Activated naive CD4-positive, alpha-beta T cell treated with anti-CD3 and anti-CD28 coated beads for 36 hours (primary cell): Measurements from ENCODE around the gene IDH3B. TPM values are rescaled to one million over a fixed set of nuclear protein-coding genes. Genes with fewer than 3 reads are reported as not detected.
"Not testable (repeated sequence)": the region's sequence is repeated elsewhere in the genome, so short reads cannot be mapped to it uniquely, and the experiment has no call there.

ENCODE experiments used
- CTCF ChIA-PET: fragments of 350-600 bp; sonication (Branson Sonifier 250); formaldehyde crosslinking; loops from one replicate; lab custom pipeline; 2021; ENCODE audit warnings: antibody characterized with exemption; lab: Charles Lee
- DNase-seq: peaks from one replicate; pipeline ENCODE4 v3.0.0-alpha.2; 2020
- H3K27ac Mint-ChIP-seq: one replicate; pipeline ENCODE4 v1.8.0; 2021; ENCODE audit warnings: mild to moderate bottlenecking, mixed read lengths
- H3K27me3 Mint-ChIP-seq: one replicate; pipeline ENCODE4 v1.8.0; 2021; ENCODE audit warnings: low read depth, mixed read lengths
- H3K36me3 Mint-ChIP-seq: one replicate; pipeline ENCODE4 v1.8.0; 2021; ENCODE audit warnings: low read depth, mixed read lengths
- H3K4me1 Mint-ChIP-seq: one replicate; pipeline ENCODE4 v1.8.0; 2021; ENCODE audit warnings: low read depth, mixed read lengths
- H3K4me3 Mint-ChIP-seq: one replicate; pipeline ENCODE4 v1.8.0; 2021; ENCODE audit warnings: mild to moderate bottlenecking, moderate library complexity, mixed read lengths
- H3K9me3 Mint-ChIP-seq: one replicate; pipeline ENCODE4 v1.8.0; 2021; ENCODE audit warnings: mixed read lengths
- intact Hi-C: fragments of 100-400 bp; cut with micrococcal nuclease; formaldehyde crosslinking; loops from one replicate; pipeline ENCODE4 v1.15.1; 2023
- total RNA-seq, 2 experiments: library from RNA; stranded (reverse); gene quantifications; one replicate each; pipeline ENCODE4 v1.2.3, GENCODE V29; 2021

Gene IDH3B
- total RNA-seq, 2 experiments from 2014 or later = 123 to 125 TPM

DNA sequence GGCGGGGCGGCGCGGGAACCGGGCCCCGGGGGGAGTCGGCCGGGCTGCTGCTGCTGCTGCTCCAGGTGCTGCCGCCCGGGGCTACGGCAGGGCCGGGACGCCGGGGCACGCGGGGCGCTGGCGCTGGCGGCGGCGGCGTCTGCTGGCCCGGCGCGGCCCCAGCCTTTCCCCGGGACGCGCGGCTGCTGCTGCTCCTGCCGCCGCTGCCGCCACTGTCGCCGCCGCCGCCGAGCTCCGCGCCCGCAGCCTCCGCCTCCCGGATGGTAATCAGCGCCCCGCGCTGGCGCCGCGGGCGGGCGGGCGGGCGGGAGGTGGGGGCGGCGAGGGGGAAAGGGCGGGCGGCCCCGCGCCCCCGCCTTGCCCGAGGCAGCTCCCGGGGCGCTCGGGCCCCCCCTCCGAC is 28.9 kb upstream of the IDH3B start:
- CTCF ChIA-PET = interaction anchor here (0.7 to 1.5 kb wide), 5 partner anchors 18 to 148 kb away, joined by 3 to 6 read pairs (median 3); partner anchors contain the start of genes PCED1A and VPS16
- Mint-ChIP-seq H3K27ac (no peak overlapping the region), H3K4me3 (no peak overlapping the region), H3K9me3 (no peaks in the 10 kb centered on the region), H3K27me3 (peaks cover 40% of the 10 kb centered on the region), H3K4me1 (peaks cover 10% of the 10 kb centered on the region), H3K36me3 (peaks cover 3% of the 10 kb centered on the region)
- intact Hi-C loops = loop anchor here (1.0 kb wide), 1 partner anchor 59 kb away; no protein-coding TSS in a partner anchor
- peak; percentile 26 for DNase-seq

DNA sequence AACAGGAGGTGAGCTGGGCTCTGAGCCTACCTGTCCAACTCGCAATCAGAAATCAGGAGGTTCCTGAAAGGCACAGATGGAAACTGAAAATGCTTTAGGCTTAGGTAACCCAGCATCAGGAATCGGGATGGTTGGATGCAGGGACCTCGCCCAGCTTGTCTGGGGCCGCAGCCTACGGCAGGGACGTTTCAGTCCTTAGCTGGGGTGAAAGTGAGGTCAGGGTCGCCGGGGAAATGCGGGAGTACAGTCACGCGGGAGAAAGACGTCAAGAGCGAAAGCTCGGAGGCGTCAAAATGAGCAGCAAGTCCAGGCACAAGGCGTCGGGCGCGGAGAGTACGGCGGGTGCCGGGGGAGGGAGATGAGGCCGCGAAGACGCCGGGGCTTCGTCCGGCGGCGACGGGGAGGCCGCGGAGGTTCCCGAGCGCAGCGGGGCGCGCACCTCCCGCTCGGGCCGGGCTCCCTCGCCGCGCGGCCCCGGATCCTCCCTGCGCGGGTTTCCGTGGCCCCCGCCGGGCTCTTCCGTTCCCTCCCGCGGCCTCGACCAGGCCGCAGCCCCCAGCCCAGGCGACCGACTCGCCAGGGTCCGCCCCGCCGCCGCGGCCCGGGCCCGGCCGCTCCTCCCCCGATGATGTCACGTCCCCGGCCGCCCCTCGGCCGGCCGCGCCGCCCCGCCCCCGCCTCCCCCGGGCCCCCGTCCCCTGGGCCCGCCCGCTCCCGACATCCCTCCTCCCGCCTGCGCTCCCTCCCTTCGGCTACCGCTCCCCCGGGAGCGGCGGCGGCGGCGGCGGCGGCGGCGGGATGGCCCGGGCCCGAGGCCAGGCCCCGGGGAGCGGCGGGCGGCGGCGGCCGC is 28.2 kb upstream of the IDH3B start, which contains the start of gene EBF4:
TSS of gene EBF4 (plus strand) at position 745 of the 850 bp plus-strand sequence. CDS start 866 bp downstream, outside the sequence.
- peak; percentile 32 for DNase-seq
- CTCF ChIA-PET = interaction anchor here (1.1 to 1.5 kb wide), 4 partner anchors 49 to 61 kb away, joined by 3 to 6 read pairs (median 3); no protein-coding TSS in a partner anchor
- peaks cover 40% of the 10 kb centered on the region for H3K27me3 Mint-ChIP-seq

DNA sequence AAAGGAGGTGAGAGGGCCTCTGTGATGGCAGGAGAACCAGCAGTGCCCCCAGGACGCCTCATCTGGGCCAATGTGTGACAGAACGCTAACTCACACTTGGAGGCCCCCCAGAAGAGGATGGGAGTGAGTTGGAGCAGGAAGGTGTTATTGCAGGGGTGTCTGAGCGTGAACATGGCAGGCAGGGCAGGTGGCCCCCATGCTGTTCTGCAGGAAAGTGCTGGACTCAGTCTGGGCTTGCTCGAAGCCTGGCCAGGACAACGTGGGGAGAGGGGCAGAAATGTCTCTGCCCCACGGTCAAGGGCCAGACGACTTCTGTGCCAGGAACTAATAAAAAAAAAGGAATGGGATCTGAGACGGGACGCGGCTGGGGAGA is 27.6 kb upstream of the IDH3B start:
- no peak for DNase-seq
- H3K27ac Mint-ChIP-seq = no peak overlapping the region

More for the DNA sequence above, 28.2 kb upstream of the IDH3B start, which contains the start of gene EBF4:
- intact Hi-C loops = loop anchor here (1.0 kb wide), 1 partner anchor 60 kb away; no protein-coding TSS in a partner anchor
- H3K36me3 Mint-ChIP-seq = peaks cover 3% of the 10 kb centered on the region
- peak within 1 kb of the TSS; percentile 75 for H3K4me3 Mint-ChIP-seq
- H3K4me1 Mint-ChIP-seq = peaks cover 15% of the 10 kb centered on the region
- no peaks in the 10 kb centered on the region for H3K9me3 Mint-ChIP-seq
- H3K27ac Mint-ChIP-seq = no peak within 1 kb of the TSS

DNA sequence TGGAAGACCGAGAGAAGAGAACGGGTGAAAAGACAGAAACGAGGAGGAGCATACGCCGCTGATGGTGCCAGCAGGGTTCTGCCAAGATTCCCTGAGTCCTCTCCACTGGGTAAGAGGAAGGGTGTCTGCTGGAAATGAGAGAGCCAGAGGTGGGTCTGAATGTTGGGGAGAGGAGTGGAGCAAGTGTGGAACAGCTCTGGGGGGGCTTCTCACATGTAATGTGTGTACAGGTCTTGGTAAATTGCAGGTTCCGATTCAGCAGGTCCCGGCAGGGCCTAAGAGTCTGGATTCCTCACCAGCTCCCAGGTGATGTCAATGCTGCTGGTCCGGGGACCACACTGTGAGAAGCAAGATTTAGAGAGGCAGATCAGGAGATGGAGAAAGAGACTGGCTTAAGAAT is 27.1 kb upstream of the IDH3B start:
- DNase-seq = no peak
- intact Hi-C loops = no loop called here
- no peak overlapping the region for H3K27ac Mint-ChIP-seq
- peak overlapping the region; percentile 75 for H3K4me3 Mint-ChIP-seq
- CTCF ChIA-PET = interaction anchor here (1.1 to 1.2 kb wide), 2 partner anchors 50 to 62 kb away, joined by 3 read pairs; no protein-coding TSS in a partner anchor
- peaks cover 34% of the 10 kb centered on the region for H3K27me3 Mint-ChIP-seq
- H3K9me3 Mint-ChIP-seq = no peaks in the 10 kb centered on the region
- H3K36me3 Mint-ChIP-seq = peaks cover 3% of the 10 kb centered on the region
- H3K4me1 Mint-ChIP-seq = peaks cover 15% of the 10 kb centered on the region

More for the DNA sequence above, 27.6 kb upstream of the IDH3B start:
- intact Hi-C loops = loop anchor here (1.0 kb wide), 1 partner anchor 61 kb away; no protein-coding TSS in a partner anchor
- Mint-ChIP-seq H3K9me3 (no peaks in the 10 kb centered on the region), H3K27me3 (peaks cover 36% of the 10 kb centered on the region), H3K4me3 (peak overlapping the region; percentile 75), H3K36me3 (peaks cover 3% of the 10 kb centered on the region), H3K4me1 (peaks cover 15% of the 10 kb centered on the region)
- CTCF ChIA-PET = interaction anchor here (1.1 to 1.2 kb wide), 2 partner anchors 50 to 61 kb away, joined by 3 read pairs; no protein-coding TSS in a partner anchor

DNA sequence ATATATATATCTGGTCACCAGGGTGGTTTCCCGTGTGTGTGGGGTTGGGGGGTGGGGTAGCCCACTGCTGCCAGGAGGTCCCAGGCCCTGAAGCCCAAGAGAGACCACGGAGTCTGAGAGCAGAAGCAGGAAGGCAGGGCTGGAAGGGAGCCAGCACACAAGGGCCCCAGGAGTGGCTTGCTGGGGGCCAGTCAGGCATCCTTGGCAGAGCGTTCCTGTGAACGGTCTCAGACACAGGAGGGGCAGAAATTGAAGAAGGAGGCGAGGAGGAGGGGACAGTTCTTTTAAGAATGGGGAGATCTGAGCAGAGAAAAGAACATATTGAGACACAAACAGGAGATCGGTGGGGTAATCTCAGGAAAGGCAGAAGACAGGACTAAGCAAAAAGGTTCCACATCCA is 26.7 kb upstream of the IDH3B start:
- DNase-seq = no peak
- CTCF ChIA-PET = interaction anchor here (0.5 to 3.7 kb wide), 3 partner anchors 31 to 51 kb away, joined by 3 to 10 read pairs (median 3); no protein-coding TSS in a partner anchor
- peak overlapping the region; percentile 1 for H3K4me3 Mint-ChIP-seq
- H3K4me1 Mint-ChIP-seq = peaks cover 15% of the 10 kb centered on the region
- H3K27me3 Mint-ChIP-seq = peaks cover 31% of the 10 kb centered on the region
- no peaks in the 10 kb centered on the region for H3K9me3 Mint-ChIP-seq
- peaks cover 3% of the 10 kb centered on the region for H3K36me3 Mint-ChIP-seq
- intact Hi-C loops = no loop called here
- H3K27ac Mint-ChIP-seq = no peak overlapping the region

DNA sequence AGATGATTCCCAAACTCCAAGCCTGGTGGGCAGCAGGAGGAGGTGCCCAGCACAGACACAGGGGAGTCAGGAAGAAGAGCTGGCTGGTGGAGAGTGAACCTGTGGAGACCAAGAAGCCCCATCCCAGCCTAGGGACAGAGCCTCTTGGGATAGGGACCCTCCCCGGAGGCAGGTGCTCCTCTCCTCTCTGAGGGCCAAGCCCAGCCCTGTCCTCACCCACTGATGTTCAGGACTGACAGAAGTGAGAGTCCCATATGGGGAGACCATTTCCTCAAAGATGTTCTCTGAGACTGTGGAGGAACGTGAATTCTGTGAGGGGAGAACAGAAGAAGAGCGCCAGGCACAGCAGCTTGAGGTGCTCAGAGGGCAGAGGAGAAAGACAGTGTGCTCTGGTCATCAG is 26.2 kb upstream of the IDH3B start:
- H3K4me3 Mint-ChIP-seq = no peak overlapping the region
- H3K36me3 Mint-ChIP-seq = peaks cover 3% of the 10 kb centered on the region
- peaks cover 15% of the 10 kb centered on the region for H3K4me1 Mint-ChIP-seq
- no peak for DNase-seq
- H3K27ac Mint-ChIP-seq = no peak overlapping the region
- H3K27me3 Mint-ChIP-seq = peaks cover 27% of the 10 kb centered on the region
- intact Hi-C loops = no loop called here
- no peaks in the 10 kb centered on the region for H3K9me3 Mint-ChIP-seq
- CTCF ChIA-PET = interaction anchor here (0.5 to 4.5 kb wide), 4 partner anchors 32 to 62 kb away, joined by 3 to 67 read pairs (median 17); no protein-coding TSS in a partner anchor

DNA sequence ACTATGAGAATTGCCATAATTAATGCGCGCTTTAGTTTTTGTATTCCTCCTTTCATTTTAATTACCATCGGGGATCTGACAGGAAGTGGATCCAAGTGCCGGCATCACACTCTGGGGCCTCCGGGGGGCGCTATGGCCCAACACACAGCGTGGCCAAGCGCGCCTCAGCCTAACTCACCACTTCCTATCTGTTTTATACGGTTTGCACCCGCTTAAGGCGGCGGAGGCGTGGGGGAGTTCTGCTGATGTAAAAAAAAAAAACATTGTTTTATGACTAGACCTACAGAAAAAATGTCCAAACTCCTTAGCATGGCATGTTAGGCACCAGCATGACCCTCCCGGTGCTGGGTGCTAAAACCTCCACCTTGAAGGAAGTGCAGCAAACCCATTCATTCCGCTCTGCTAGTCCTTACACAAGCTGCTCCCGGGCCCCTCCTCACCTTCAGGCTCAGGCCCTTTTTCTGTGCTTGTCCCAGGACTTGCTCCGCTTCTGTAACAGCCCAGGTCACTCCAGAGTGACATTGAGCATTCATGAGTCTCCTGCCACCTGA is 24.1 kb upstream of the IDH3B start:
- intact Hi-C loops = loop anchor here (1.0 to 2.0 kb wide), 5 partner anchors 25 to 313 kb away; no protein-coding TSS in a partner anchor
- DNase-seq = peak; percentile 91
- H3K9me3 Mint-ChIP-seq = no peaks in the 10 kb centered on the region
- CTCF ChIA-PET = interaction anchor here (0.6 to 4.5 kb wide), 18 partner anchors 10 to 313 kb away, joined by 3 to 67 read pairs (median 5); no protein-coding TSS in a partner anchor
- peaks cover 15% of the 10 kb centered on the region for H3K4me1 Mint-ChIP-seq
- peaks cover 3% of the 10 kb centered on the region for H3K36me3 Mint-ChIP-seq
- H3K4me3 Mint-ChIP-seq = no peak overlapping the region
- peaks cover 14% of the 10 kb centered on the region for H3K27me3 Mint-ChIP-seq
- H3K27ac Mint-ChIP-seq = no peak overlapping the region

DNA sequence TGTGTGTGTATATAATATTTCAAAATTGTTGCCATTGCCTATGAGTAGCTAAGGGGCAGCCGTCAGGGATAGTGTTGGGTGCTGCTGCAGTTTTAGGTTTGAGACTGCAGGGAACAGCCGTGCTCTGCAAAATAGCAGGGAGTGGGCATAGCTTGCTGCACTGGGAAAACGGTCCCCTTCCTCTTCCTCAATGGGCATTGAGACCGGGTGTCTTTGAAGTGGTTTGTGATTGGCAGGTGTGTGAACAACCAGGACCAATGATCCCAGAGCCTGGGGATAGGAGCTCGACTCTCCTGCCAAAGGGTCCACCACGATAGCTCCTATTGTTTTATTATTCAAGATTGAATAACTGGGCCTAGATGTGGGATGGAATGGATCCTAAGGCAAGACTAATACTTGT is 23.5 kb upstream of the IDH3B start:
- Mint-ChIP-seq H3K27me3 (peaks cover 17% of the 10 kb centered on the region), H3K9me3 (no peaks in the 10 kb centered on the region), H3K36me3 (peaks cover 3% of the 10 kb centered on the region), H3K27ac (no peak overlapping the region), H3K4me1 (peaks cover 15% of the 10 kb centered on the region), H3K4me3 (no peak overlapping the region)
- DNase-seq = no peak
- CTCF ChIA-PET = interaction anchor here (0.6 to 4.5 kb wide), 16 partner anchors 12 to 314 kb away, joined by 3 to 67 read pairs (median 5); no protein-coding TSS in a partner anchor
- intact Hi-C loops = no loop called here

DNA sequence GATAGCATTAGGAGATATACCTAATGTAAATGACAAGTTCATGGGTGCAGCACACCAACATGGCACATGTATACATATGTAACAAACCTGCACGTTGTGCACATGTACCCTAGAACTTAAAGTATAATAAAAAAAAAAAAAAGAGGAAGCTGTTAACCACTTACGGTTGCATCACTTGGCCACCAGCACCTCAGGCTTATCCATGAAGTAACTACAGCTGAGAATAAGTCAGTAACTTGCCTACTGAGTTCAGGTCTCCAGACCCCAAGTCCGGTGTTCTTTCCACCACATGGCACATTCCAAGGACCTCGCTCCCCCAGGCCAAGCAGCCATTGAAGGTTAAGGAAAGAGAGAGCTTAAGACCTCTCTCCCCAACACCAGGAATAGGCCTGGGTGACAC is 20.8 kb upstream of the IDH3B start:
- H3K4me3 Mint-ChIP-seq, H3K27me3 Mint-ChIP-seq, DNase-seq, H3K9me3 Mint-ChIP-seq, H3K36me3 Mint-ChIP-seq, H3K27ac Mint-ChIP-seq, intact Hi-C loops: not testable (repeated sequence)
- CTCF ChIA-PET = interaction anchor here (0.6 to 1.2 kb wide), 3 partner anchors 38 to 433 kb away, joined by 3 to 4 read pairs (median 3); no protein-coding TSS in a partner anchor
- peaks cover 11% of the 10 kb centered on the region for H3K4me1 Mint-ChIP-seq

DNA sequence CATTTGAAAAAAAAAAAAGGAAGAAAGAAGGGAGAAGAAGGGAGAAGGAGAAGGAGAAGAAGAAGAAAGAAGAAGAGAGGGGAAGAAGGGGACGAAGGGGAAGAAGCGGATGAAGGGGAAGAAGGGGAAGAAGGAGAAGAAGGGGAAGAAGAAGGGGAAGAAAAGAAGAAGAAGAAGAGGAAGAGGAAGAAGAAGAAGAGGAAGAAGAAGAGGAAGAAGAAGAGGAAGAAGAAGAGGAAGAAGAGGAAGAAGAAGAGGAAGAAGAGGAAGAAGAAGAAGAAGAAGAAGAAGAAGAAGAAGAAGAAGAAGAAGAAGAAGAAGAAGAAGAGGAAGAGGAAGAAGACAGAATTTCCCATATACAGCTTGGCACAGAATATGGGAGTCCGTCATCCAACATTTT is 18.0 kb upstream of the IDH3B start:
- H3K4me1 Mint-ChIP-seq, H3K27ac Mint-ChIP-seq, DNase-seq, intact Hi-C loops, H3K36me3 Mint-ChIP-seq, CTCF ChIA-PET, H3K9me3 Mint-ChIP-seq, H3K27me3 Mint-ChIP-seq, H3K4me3 Mint-ChIP-seq: not testable (repeated sequence)

DNA sequence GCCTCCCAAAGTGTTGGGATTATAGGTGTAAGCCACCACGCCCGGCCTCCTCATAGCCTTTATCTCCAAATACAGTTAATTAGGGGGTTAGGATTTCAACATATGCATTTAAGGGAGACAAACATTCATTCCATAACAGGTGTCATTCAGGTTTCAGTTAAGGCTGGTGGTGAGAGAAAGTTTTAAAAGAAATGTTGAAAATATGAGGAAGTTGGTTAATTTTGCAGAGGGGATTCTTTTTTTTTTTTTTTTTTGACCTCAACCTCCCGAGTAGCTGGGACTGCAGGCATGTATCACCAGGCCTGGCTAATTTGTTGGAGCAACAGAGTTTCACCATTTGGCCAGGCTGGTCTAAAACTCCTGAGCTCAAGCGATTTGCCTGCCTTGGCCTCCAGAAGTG is 16.0 kb upstream of the IDH3B start:
- Mint-ChIP-seq H3K27me3 (peaks cover 6% of the 10 kb centered on the region), H3K4me3 (no peak overlapping the region), H3K36me3 (no peaks in the 10 kb centered on the region), H3K4me1 (no peaks in the 10 kb centered on the region), H3K9me3 (no peaks in the 10 kb centered on the region), H3K27ac (no peak overlapping the region)
- CTCF ChIA-PET = no interaction called here
- DNase-seq = no peak
- intact Hi-C loops = no loop called here

DNA sequence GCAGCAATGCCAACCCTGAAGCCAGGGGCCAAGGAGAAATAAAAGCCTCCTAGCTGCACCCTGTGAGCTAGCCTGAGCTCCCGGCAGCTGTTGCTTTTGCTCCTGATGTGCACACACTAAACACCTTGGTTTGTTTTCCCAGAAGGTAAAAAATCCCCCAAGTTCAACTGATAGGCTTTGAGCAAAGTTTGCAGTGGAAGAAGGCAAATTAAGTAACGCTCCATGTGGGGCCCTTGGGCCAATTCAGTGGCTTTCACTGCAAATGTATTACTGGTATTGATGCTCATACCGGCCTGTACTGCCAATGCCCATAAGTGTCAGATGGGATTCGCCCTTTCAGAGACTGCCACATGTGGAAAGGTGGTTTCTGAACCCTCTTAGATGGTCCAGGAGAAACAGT is 9.4 kb upstream of the IDH3B start:
- Mint-ChIP-seq H3K9me3 (no peaks in the 10 kb centered on the region), H3K4me3 (no peak overlapping the region), H3K36me3 (no peaks in the 10 kb centered on the region), H3K4me1 (no peaks in the 10 kb centered on the region), H3K27me3 (no peaks in the 10 kb centered on the region), H3K27ac (no peak overlapping the region)
- CTCF ChIA-PET = interaction anchor here (0.7 to 4.1 kb wide), 3 partner anchors 15 to 150 kb away, joined by 3 to 16 read pairs (median 4); no protein-coding TSS in a partner anchor
- no peak for DNase-seq
- intact Hi-C loops = no loop called here
